Measurements from ENCODE around the gene CLMN.

- TF ChIP-seq MLX (CRISPR knock-in tag; IDR thresholded peaks at IDR 0.05) (no peak), ZNF580 (CRISPR knock-in tag; IDR thresholded peaks at IDR 0.05; ENCODE audit: borderline replicate concordance, low read depth) (no peak), SOX5 (CRISPR knock-in tag; IDR thresholded peaks at IDR 0.05; ENCODE audit: borderline replicate concordance) (peak; percentile 30; the same call in 1 of the 2 replicates), ESRRA (CRISPR knock-in tag; IDR thresholded peaks at IDR 0.05; ENCODE audit: low read depth) (peak; percentile 90), CTCF (CRISPR knock-in tag; IDR thresholded peaks at IDR 0.05) (no peak)
Observed at GRCh38 chr14:95364481-95365209, 44.9 kb upstream of the CLMN start.

Data from HepG2 (cell line).